PC-3 (cell line): ENCODE data around the gene RGS3. TPM values are rescaled to one million over a fixed set of nuclear protein-coding genes. Genes with fewer than 3 reads are reported as not detected.

Experiments used
- ATAC-seq: fragments of 200-7000 bp; cut with Tn5 transposase; 2 replicates; pipeline ENCODE4 v1.9.1; 2020; ENCODE audit warnings: mild to moderate bottlenecking, moderate library complexity
- BruUV-seq: library from RNA; stranded (reverse); fragments of 400-500 nt; replicated peaks from 2 replicates; lab custom pipeline; 2021; lab: Mats Ljungman, UMichigan
- CTCF ChIA-PET: fragments of 300-600 bp; sonication (Branson Sonifier 250); formaldehyde crosslinking; loops from one replicate; lab custom pipeline; 2022; ENCODE audit warnings: antibody characterized with exemption; lab: Charles Lee
- POLR2A ChIA-PET: fragments of 300-600 bp; sonication (Branson Sonifier 250); formaldehyde crosslinking; loops from one replicate; lab custom pipeline; 2022; ENCODE audit warnings: antibody characterized with exemption; ENCODE audit not compliant: unreplicated experiment; lab: Charles Lee
- DNase-seq: peaks from one replicate; pipeline ENCODE4 v3.0.0-alpha.2; 2015
- H2AFZ ChIP-seq: fragments of 300-600 bp; sonication (generic); 2 replicates; pipeline ENCODE4 v1.6.0; 2016; ENCODE audit warnings: antibody characterized with exemption, low read length
- H3F3A ChIP-seq: fragments of 300-600 bp; sonication (generic); one replicate; pipeline ENCODE4 v1.6.0; 2017; ENCODE audit warnings: antibody characterized with exemption, low read length, control low read depth, mild to moderate bottlenecking; ENCODE audit not compliant: unreplicated experiment
- H3K27ac ChIP-seq: fragments of 300-600 bp; sonication (generic); 2 replicates; pipeline ENCODE4 v1.5.1; 2016; ENCODE audit warnings: mild to moderate bottlenecking, low read length
- H3K27me3 ChIP-seq: fragments of 300-600 bp; sonication (generic); 2 replicates; pipeline ENCODE4 v1.6.1; 2016; ENCODE audit warnings: low read length, mixed read lengths
- H3K36me3 ChIP-seq: fragments of 300-600 bp; sonication (generic); 2 replicates; pipeline ENCODE4 v1.6.1; 2016; ENCODE audit warnings: low read depth, mixed run types, low read length, mixed read lengths
- H3K4me1 ChIP-seq: fragments of 300-600 bp; sonication (generic); 2 replicates; pipeline ENCODE4 v1.5.1; 2016; ENCODE audit warnings: low read length; ENCODE audit not compliant: insufficient read depth
- H3K4me2 ChIP-seq: fragments of 300-600 bp; sonication (generic); 2 replicates; pipeline ENCODE4 v1.6.0; 2016; ENCODE audit warnings: low read length
- H3K4me3 ChIP-seq: fragments of 300-600 bp; sonication (generic); 2 replicates; pipeline ENCODE4 v1.5.1; 2016; ENCODE audit warnings: mild to moderate bottlenecking, low read length, mixed read lengths
- H3K79me2 ChIP-seq: fragments of 300-600 bp; sonication (generic); 2 replicates; pipeline ENCODE4 v1.6.1; 2017; ENCODE audit warnings: low read length, mixed read lengths
- H3K9ac ChIP-seq: fragments of 300-600 bp; sonication (generic); 2 replicates; pipeline ENCODE4 v1.6.0; 2016; ENCODE audit warnings: mild to moderate bottlenecking, low read length
- H3K9me2 ChIP-seq: fragments of 300-600 bp; sonication (generic); replicated peaks from 2 replicates; pipeline ENCODE4 v1.6.1; 2016; ENCODE audit warnings: mixed run types, low read length, mixed read lengths
- H3K9me3 ChIP-seq: fragments of 300-600 bp; sonication (generic); 2 replicates; pipeline ENCODE4 v1.6.1; 2016; ENCODE audit warnings: low read length, mixed read lengths
- H4K20me1 ChIP-seq: fragments of 300-600 bp; sonication (generic); 2 replicates; pipeline ENCODE4 v1.6.1; 2016; ENCODE audit warnings: low read length, mixed read lengths
- CTCF ChIP-seq: fragments of 300-600 bp; sonication (generic); conservative IDR thresholded peaks from 2 replicates; pipeline ENCODE4 v1.5.1; 2017; ENCODE audit warnings: antibody characterized with exemption, low read depth, mild to moderate bottlenecking, low read length
- EZH2 ChIP-seq: fragments of 300-600 bp; sonication (generic); IDR thresholded peaks from one replicate; pipeline ENCODE4 v1.6.1; 2017; ENCODE audit warnings: antibody characterized with exemption, mild to moderate bottlenecking, low read length; ENCODE audit not compliant: unreplicated experiment
- EZH2phosphoT487 ChIP-seq: fragments of 300-600 bp; sonication (generic); IDR thresholded peaks from 2 replicates; pipeline ENCODE4 v1.6.1; 2018; ENCODE audit warnings: mild to moderate bottlenecking, antibody characterized with exemption, low read length, borderline replicate concordance
- intact Hi-C: fragments of 100-400 bp; cut with micrococcal nuclease; formaldehyde crosslinking; loops from 2 replicates; pipeline ENCODE4 v1.9.0; 2023
- total RNA-seq: library from RNA; depleted of rRNA; stranded (reverse); fragments of >200 nt; gene quantifications from 2 replicates; pipeline ENCODE4 v1.2.3, GENCODE V29; 2014

RGS3 gene
- total RNA-seq, 1 experiment from 2014 or later: 26.3 TPM

DNA sequence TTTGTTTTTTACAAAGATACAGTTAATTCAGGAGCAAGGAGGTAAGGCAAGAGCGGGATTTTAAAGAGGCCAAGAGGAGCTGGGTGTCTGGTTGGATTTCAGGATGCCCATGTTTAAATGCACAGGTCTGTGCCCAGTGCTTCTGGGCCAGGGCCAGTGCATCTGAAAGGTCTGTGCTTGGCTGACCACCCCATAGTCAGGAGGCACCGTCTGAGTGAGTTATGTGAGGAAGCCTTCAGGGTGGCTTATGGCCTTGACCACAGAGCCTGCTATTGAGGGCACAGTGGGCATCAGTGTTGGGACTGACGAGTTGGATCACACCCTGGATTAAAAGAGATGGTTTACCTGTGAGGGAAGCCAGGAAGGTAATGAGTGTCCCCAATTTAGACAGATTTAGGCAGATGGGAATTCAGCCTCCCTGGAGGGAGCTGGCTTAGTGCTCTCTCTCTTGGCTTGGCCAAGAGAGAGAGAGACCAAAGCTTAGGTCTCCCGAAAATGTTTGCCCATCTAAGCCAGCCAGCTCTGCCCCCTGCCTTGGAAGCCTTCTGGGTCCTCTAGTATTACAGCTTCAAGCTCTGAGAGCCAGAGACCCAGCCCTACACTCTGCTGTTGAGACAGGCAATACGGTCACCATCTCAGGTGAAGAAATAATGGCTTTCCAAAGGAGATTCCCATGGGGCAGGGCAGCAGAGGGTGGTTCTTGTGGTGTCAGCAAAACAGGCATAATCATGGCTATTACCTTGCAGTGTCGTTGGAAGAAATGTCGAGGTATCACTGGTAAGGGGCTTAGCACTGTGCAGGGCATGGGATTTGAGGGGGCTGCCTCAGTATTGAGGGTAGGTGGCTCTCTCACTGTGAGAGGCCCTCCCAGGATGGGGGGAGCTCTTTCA is 68.6 kb downstream of the RGS3 start:
- no peak overlapping the region for H3K4me2 ChIP-seq
- no peak overlapping the region for H3K9ac ChIP-seq
- H4K20me1 ChIP-seq: no peaks in the 10 kb centered on the region
- H3K9me2 ChIP-seq: no peaks in the 10 kb centered on the region
- no peak overlapping the region for H3K4me3 ChIP-seq
- H3K9me3 ChIP-seq: no peaks in the 10 kb centered on the region
- H3K27ac ChIP-seq: no peak overlapping the region
- ChIA-PET CTCF (no interaction called here), POLR2A (no interaction called here)
- H2AFZ ChIP-seq: no peak overlapping the region
- H3K27me3 ChIP-seq: no peaks in the 10 kb centered on the region
- H3F3A ChIP-seq: no peaks in the 10 kb centered on the region
- H3K36me3 ChIP-seq: no peaks in the 10 kb centered on the region; the same call in 1 of the 2 replicates
- no peaks in the 10 kb centered on the region for H3K4me1 ChIP-seq
- no TSS peak for BruUV-seq
- intact Hi-C loops: no loop called here
- no peak for TF ChIP-seq CTCF
- TF ChIP-seq EZH2phosphoT487: no peak
- no peak for TF ChIP-seq EZH2
- ATAC-seq (no peak), DNase-seq (no peak)
- H3K79me2 ChIP-seq: no peaks in the 10 kb centered on the region

DNA sequence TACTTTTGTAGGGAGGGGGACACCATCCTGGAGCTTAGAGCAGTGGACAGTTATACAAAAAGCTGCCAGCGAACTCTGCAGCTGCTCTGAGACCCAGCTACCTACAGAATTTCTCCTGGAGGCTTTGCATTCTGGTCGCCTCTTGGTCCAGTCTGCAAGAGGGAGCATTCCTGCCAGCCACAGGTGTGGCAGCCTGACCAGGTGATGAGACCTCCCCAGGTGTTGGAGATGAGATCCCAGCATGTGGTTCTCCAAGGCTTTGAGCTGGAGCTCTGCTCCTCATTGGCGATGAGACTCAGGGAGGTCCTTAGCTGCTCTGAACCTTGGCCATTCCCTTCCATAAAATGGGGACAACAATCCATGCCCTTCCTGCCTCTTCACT is 69.3 kb downstream of the RGS3 start:
- TF ChIP-seq CTCF (no peak), EZH2 (no peak), EZH2phosphoT487 (no peak)
- ChIA-PET CTCF (no interaction called here), POLR2A (no interaction called here)
- Histone ChIP-seq H3F3A (no peaks in the 10 kb centered on the region), H2AFZ (no peak overlapping the region), H4K20me1 (no peaks in the 10 kb centered on the region), H3K4me1 (no peaks in the 10 kb centered on the region), H3K9me2 (no peaks in the 10 kb centered on the region), H3K9ac (no peak overlapping the region), H3K27me3 (no peaks in the 10 kb centered on the region), H3K27ac (no peak overlapping the region), H3K4me2 (no peak overlapping the region), H3K4me3 (no peak overlapping the region), H3K9me3 (no peaks in the 10 kb centered on the region), H3K79me2 (no peaks in the 10 kb centered on the region), H3K36me3 (no peaks in the 10 kb centered on the region; the same call in 1 of the 2 replicates)
- DNase-seq: no peak
- intact Hi-C loops: no loop called here
- no TSS peak for BruUV-seq
- ATAC-seq: no peak
